KOPT-K1 (cell line): Measurements from ENCODE around the gene FOXO1.
"Not testable (repeated sequence)": the region's sequence is repeated elsewhere in the genome, so short reads cannot be mapped to it uniquely, and the experiment has no call there.

Experiments used
- H3K27ac ChIP-seq: fragments of 200-600 bp; sonication (generic); 2 replicates; pipeline ENCODE4 v1.5.1; 2016; ENCODE audit warnings: antibody characterized with exemption, mild to moderate bottlenecking, low read depth, low read length; ENCODE audit not compliant: poor library complexity, severe bottlenecking
- H3K36me3 ChIP-seq: fragments of 200-600 bp; sonication (generic); 2 replicates; pipeline ENCODE4 v1.5.1; 2017; ENCODE audit warnings: antibody characterized with exemption, mild to moderate bottlenecking, low read length, moderate library complexity; ENCODE audit not compliant: insufficient read depth
- H3K9me3 ChIP-seq: fragments of 200-600 bp; sonication (generic); 2 replicates; pipeline ENCODE4 v1.5.1; 2017; ENCODE audit warnings: antibody characterized with exemption, low read length, mild to moderate bottlenecking; ENCODE audit not compliant: insufficient read depth, poor library complexity, severe bottlenecking

Gene FOXO1

DNA sequence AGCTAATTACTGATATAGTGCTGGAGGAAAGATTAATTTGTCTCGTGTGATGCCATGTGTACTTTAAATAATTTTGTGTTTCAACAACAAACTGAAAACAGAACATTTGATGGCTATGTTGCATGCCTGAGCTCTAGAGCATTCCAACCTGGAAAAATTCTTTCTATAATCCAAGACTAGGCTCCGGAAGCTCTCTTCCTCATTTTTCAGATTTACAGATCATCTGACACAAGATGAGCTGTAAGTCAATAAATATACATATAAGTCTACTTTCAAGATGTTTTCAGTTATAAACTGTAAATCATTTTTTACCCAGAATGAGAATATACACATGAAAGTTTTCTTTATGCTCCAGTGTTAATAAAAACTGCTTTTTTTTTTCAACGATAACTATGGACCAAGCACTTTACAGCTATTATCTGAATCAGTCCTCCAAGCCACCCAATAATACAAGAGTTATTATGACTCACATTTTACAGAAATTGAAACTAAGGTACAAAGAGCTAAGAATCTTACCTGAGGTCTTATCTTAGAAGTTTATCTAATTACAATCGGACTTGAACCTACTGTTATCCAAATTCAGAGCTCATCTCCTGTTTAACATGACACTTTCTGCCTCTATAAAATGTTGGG, 6.4 kb upstream of the FOXO1 start:
- no peaks in the 10 kb centered on the region for H3K36me3 ChIP-seq
- no peak overlapping the region for H3K27ac ChIP-seq
- H3K9me3 ChIP-seq = no peaks in the 10 kb centered on the region

DNA sequence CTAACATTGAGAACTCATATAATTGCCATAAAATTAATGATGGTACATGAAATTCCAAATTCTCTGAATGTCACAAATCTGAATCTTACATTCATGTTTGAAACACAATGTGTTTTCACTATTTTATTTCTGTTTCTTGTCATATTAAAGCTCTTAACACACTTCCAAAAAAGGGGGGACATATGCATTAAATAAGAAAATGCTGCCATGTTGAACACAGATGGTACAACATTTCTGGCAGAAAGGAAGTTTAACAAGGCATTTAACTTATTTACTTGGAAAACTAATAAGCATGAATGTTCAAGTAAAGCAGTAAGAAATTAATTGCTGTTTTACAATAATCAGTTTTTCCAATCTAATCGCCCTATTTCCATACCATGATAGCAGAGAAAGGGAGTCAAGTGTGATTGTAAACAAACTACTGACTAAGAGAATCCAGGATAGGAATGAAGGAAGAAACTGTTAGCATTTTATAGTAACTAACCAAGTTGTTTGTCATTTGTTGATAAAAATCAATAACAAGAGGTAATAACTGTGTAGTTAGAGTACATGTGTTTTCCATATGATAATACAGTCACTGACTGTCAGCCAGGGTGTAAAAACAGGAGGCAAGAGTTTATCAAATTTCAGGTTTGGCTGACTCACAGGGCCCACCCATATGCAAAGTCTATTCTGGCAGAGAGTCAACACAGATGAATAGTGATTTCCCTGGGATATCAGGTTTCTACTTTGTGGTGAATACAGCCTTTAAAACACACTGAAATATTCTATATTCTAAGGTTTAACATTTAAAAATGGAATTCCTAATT, 5.7 kb upstream of the FOXO1 start:
- H3K9me3 ChIP-seq = no peaks in the 10 kb centered on the region
- H3K36me3 ChIP-seq = no peaks in the 10 kb centered on the region
- H3K27ac ChIP-seq = no peak overlapping the region

DNA sequence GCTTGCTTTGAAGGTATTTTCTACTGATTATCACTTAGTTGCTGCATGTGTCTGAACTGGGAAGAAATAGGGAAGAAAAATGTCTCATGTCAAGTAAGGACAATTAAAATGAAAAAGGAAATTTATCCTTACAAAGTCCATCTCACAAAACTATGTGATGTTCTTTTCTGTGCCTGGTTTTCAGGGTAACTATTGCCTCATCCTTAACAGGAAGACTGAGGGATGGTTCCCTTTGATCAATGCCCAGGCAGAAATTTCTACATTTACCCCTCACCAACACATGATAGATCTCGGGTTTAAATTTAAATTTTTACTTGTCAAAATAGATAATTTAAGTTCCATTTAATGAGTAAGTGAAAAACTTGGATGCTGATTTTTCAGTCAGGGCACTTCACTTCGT, 3.9 kb upstream of the FOXO1 start:
- H3K9me3 ChIP-seq = no peaks in the 10 kb centered on the region
- no peaks in the 10 kb centered on the region for H3K36me3 ChIP-seq
- H3K27ac ChIP-seq = no peak overlapping the region

DNA sequence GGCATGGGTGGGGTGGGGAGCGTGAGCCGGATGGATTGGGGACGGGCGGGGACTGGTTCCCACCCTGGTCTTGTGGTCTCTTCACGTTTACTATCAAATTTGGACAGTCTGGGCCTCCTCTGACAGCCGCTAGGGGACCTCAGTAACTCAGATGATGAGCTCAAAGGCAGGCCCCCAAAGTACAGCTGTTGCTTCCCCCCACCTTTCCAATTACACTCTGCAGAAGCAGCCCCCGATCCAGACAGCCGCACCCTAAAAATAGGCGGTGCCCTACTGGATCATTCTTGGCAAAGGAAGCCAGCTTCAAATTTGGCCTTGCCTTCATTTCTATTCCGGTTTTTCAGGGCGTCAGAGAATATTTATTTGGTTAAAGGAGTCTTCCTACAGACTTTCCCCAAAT, 1.9 kb upstream of the FOXO1 start:
- no peaks in the 10 kb centered on the region for H3K36me3 ChIP-seq
- H3K9me3 ChIP-seq = no peaks in the 10 kb centered on the region
- no peak overlapping the region for H3K27ac ChIP-seq

DNA sequence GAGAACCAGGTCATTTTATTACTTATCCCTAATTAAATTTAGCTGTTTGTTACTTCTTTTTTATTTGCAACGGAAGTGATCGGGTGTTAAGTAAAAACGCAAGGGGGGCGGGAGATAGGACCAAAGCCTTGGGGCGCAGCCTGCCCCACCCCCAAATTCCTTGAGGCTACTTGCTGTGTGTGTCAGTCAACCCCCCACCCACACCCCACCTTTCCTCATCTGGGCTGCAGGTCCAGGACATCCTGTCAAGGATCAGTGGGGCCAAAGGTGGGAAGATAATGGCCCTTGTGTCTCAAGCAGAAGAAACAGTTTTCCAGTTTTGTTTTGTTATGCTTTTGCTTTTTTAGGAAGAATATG, 1.2 kb upstream of the FOXO1 start:
- H3K36me3 ChIP-seq = no peaks in the 10 kb centered on the region
- H3K27ac ChIP-seq = no peak overlapping the region
- no peaks in the 10 kb centered on the region for H3K9me3 ChIP-seq

DNA sequence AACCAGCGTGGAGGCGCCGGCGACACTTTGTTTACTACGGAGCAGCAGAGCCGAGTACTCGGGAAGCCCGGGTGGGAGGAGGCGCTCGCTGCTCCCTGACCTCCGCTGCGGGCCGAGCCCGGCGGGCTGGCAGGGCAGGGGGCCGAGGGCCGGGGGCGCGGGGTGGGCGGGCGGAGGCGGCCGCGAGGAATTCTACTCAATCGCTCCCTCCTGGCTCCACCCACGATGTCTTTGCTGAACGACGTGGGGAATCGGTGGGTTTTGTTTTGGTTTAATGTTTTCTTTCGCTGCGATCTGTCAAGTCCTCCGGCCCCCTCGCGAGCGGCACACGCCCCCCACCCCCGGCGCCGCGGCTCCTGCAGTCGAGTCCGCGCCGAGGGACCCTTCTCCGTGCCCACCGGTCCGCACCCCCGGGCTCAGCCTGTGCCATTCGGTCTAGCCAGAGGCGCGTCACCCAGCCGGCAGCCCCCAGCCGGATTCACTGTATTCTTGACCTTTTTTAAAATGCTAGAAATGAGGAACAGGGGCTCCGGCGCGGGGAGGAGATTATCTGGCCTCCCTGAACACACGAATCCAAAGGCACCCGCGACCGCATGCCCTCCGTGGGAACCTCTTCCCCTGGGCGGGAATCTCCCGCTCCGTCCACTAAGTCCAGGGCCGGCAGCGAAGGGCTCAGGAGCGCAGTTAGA, 636 bp upstream of the FOXO1 start:
- Histone ChIP-seq H3K27ac (no peak overlapping the region), H3K9me3 (no peaks in the 10 kb centered on the region)

DNA sequence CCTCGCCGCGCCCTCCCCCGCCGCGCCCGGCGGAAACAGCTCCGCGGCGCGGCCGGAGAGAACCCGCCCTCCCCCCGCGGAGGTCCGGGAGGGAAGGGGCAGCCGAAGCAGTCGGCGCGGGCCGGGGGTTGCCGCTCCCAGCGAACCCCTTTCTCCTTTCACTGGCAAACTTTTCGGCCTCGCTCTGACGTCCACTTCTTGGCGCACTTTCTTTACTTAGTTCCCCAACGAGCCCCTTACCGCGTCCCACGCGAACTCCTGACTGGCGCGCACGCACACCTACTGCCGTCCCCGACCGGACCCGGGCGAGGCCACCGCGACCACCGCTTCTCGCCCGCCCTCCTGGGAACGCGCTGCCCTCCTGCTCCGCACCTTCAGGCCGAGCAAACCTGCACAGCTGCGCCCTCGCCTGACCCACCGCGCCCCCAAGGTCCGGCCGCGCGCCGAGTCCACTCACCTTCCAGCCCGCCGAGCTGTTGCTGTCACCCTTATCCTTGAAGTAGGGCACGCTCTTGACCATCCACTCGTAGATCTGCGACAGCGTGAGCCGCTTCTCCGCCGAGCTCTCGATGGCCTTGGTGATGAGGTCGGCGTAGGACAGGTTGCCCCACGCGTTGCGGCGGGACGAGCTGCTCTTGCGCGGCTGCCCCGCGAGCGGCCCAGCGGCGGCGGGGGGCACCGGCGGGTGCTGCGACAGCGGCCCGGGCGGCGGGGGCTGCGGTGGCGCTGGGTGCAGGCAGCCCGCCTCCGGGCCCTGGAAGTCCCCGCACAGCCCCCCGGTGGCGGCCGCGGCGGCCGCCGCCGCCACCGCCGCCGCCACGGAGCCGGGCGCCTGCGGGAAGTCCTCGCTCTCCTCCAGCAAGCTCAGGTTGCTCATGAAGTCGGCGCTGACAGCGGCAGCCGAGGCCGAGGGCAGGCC, 1.1 kb downstream of the FOXO1 start:
- H3K36me3 ChIP-seq = no peaks in the 10 kb centered on the region
- no peaks in the 10 kb centered on the region for H3K9me3 ChIP-seq
- no peak overlapping the region for H3K27ac ChIP-seq

More for the DNA sequence above, 636 bp upstream of the FOXO1 start:
- no peaks in the 10 kb centered on the region for H3K36me3 ChIP-seq

DNA sequence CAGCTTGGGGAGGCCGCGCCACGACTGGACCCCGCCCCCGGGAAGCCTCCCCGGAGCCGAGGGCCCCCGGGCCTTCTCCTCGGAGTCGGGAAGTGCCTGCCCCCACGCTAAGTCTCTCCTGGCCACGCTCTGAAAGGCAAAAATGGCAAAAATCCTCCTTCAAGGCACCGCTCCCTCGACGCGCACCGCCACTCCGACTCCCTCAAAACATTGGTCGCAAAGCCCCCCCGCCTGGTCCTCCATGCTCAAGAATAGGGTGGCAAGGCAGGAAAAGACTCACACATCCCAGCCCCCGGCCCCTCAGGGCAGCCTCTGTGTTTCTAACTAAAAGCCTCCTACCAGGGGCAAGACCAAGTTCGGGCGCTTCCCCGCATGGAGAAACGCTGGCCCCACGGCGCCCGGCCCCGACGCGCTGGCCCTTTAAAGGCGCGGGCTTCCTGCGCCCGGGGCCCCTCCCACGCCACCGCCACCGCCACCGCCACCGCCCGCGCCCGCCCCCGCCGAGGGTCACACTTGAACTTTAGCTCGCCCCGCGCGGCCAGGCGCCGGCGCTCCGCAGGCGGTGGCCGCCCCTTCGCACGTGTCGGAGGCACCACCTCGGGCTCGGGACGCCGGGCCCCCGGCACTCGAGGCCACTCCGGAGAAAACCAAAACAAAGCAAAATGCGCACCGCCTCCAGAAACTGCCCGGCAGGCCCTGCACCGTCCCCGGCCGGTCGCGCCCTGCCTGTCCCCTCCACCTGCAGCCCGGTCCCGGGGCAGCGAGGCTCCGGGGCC, 1.9 kb downstream of the FOXO1 start:
- no peaks in the 10 kb centered on the region for H3K36me3 ChIP-seq
- no peaks in the 10 kb centered on the region for H3K9me3 ChIP-seq
- H3K27ac ChIP-seq = no peak overlapping the region

DNA sequence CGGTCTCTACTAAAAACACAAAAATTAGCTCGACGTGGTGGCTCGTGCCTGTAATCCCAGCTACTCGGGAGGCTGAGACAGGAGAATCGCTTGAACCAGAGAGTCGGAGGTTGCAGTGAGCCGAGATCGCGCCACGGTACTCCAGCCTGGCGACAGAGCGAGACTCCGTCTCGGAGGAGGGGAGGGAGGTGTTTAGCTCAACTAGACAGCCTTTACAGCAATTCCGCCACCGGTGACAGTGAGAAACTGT, 2.4 kb downstream of the FOXO1 start:
- H3K27ac ChIP-seq, H3K36me3 ChIP-seq, H3K9me3 ChIP-seq: not testable (repeated sequence)

DNA sequence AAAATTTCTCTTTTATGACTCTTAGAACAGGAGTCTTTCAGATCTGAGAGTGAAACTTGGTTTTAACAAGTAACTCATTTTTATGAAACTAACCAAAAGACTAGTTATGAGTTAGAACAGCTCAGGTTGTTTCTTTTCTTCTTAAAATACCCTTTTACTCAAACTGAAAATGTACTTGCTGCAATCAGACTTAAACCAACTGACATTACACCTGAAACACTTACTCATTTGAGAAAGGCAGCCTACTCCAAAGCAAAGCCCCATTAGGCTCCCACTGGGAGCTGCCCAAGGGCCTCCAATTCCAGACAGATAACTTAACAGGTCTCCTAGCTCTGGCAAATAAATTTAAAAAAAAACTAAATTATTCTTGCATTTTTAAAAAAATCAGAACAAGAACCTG, 3.6 kb downstream of the FOXO1 start:
- Histone ChIP-seq H3K27ac (no peak overlapping the region), H3K9me3 (no peaks in the 10 kb centered on the region), H3K36me3 (no peaks in the 10 kb centered on the region)

DNA sequence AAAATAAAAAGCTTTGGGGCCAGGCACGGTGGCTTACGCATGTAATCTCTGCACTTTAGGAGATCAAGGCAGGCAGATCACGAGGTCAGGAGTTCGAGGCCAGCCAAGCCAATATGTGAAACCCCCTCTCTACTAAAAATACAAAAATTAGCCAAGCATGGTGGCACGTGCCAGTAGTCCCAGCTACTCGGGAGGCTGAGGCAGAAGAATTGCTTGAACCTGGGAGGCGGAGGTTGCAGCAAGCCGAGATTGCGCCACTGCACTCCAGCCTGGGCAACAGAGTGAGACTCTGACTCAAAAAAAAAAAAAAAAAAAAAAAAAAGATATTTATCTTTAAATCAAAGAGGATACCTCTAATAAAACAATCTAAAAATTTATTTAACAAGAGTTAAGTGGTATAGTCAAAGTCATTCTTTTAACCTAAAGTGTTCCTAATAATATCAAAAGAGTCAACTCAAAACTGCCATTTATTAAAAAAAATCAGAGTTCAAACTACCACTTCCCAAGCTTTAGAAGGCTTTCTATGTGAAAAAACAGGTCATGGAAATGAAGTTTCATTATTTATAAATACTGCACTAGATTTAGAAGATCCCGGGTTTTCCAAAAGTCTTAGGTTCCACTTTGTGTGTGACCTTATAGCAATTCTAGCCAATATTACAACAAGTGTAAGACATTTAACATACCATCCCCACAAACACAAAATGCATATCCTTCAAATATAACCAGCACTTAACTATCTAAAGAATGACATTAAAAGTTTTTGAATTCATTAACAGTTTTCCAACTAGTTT, 4.4 kb downstream of the FOXO1 start:
- no peaks in the 10 kb centered on the region for H3K36me3 ChIP-seq
- H3K9me3 ChIP-seq = no peaks in the 10 kb centered on the region
- no peak overlapping the region for H3K27ac ChIP-seq

DNA sequence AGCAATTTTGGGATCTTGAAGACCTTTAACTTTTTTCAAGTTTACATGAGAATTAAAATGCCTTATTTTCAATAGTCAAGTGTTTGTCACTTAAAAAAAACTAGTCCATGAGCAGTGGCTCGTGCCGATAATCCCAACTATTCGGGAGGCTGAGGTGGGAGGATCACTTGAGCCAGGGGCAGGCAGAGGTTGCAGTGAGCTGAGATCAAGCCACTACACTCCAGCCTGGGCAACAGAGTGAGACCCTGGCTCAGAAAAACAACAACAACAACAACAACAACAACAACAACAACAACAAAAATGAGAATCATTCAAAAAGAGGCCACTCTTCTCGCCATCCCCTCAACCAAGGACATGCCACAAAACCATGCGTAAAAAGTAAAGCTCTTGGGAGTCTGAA, 5.7 kb downstream of the FOXO1 start:
- Histone ChIP-seq H3K36me3 (no peaks in the 10 kb centered on the region), H3K9me3 (no peaks in the 10 kb centered on the region), H3K27ac (no peak overlapping the region)

DNA sequence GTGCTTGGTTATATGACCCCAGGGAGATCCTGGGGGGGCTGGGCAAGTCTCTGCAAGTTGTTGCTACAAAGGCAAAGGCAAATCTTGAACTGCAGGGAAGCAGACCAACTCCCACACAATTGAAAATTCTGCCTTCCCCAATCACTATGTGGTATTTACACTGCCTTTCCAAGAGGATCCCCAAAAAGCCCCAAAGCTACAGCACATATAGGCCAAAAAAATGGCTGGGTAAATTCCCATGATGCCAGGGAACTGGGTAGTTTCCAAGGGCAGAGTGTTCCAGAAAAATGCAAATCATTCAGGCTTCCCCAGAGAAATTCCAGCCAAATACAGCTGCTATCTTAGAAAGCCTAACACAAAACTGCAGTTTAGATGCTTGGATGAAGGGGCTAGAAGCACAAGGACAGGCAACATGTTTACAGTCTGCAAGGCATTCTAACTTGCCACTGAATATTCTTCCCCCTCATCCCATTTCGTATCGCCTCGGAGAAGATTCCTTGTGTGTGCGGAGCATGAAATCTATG, 6.2 kb downstream of the FOXO1 start:
- no peaks in the 10 kb centered on the region for H3K36me3 ChIP-seq
- H3K27ac ChIP-seq = no peak overlapping the region
- no peaks in the 10 kb centered on the region for H3K9me3 ChIP-seq

DNA sequence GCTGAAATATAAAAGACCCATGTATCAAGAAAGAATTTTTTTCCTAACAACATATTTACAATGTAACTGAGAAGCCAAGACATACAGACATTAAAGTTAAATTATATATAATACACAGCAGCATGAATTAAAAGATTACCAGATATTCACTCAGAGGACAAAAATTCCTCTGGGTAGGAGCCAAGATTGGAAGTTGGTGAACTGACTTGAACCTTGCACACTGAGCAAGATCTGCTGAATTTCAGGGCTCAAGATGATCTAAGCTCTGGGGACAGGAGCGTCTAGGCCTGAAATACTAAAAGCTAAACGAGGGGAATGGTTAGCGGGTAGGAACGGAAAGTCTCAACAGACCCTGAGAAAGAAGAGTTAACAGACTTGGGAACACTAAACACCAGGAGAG, 8.5 kb downstream of the FOXO1 start:
- no peaks in the 10 kb centered on the region for H3K36me3 ChIP-seq
- H3K27ac ChIP-seq = no peak overlapping the region
- H3K9me3 ChIP-seq = no peaks in the 10 kb centered on the region
